ENCODE results near the gene ALDH1A1.

ALDH1A1 gene

DNA sequence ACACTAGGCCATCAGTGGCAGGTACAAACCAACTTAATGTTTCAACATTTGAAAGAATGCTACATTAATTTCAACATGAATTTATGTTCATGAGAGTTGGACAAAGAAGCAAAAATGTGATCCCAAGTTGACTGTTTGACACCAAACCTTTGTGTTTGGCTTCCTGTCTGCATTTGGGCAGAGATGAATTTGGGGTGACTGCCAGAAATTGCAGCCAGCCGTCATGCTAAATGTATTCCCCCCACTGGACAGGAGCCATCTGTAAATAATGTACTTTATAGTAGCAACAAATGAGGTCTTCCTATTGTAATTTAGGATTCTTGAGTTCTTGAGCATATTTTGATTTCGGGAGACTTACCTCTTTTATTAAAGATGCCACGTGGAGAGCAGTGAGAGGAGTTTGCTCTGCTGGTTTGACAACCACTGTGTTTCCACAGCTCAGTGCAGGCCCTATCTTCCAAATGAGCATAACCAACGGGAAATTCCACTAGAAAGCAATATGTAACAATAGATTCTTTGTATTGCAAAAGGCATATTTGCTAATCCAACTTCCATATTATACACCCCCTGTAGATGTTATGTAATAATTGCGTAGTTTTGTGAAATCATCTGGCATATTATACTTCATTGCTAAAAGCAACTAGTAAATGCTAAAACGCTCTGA is 27.6 kb downstream of the ALDH1A1 start:
- DNase-seq (ENCODE audit: low spot score) = no peak
- in situ Hi-C loops (cut with MboI; ENCODE audit: low sequenced_read_pairs, unreplicated experiment) = no loop called here
- no peak for TF ChIP-seq CTCF (IDR thresholded peaks at IDR 0.05; ENCODE audit: borderline replicate concordance, control extremely low read depth, extremely low read depth, insufficient read depth, missing control alignments)

- in situ Hi-C loops (cut with MboI; ENCODE audit: low sequenced_read_pairs, unreplicated experiment) = no loop called here
- no peak for DNase-seq (ENCODE audit: low spot score)
- no peak for TF ChIP-seq CTCF (IDR thresholded peaks at IDR 0.05; ENCODE audit: borderline replicate concordance, control extremely low read depth, extremely low read depth, insufficient read depth, missing control alignments)
These were observed 28.6 kb downstream of the ALDH1A1 start for GRCh38 chr9:72924154-72924790.

- in situ Hi-C loops (cut with MboI; ENCODE audit: low sequenced_read_pairs, unreplicated experiment) = no loop called here
- no peak for TF ChIP-seq CTCF (IDR thresholded peaks at IDR 0.05; ENCODE audit: borderline replicate concordance, control extremely low read depth, extremely low read depth, insufficient read depth, missing control alignments)
- no peak for DNase-seq (ENCODE audit: low spot score)
These were observed 29.8 kb downstream of the ALDH1A1 start for GRCh38 chr9:72923077-72923476.

GRCh38 chr9:72921888-72922654 is 30.8 kb downstream of the ALDH1A1 start:
- DNase-seq (ENCODE audit: low spot score) = no peak
- no peak for TF ChIP-seq CTCF (IDR thresholded peaks at IDR 0.05; ENCODE audit: borderline replicate concordance, control extremely low read depth, extremely low read depth, insufficient read depth, missing control alignments)
- in situ Hi-C loops (cut with MboI; ENCODE audit: low sequenced_read_pairs, unreplicated experiment) = no loop called here

- no peak for DNase-seq (ENCODE audit: low spot score)
- in situ Hi-C loops (cut with MboI; ENCODE audit: low sequenced_read_pairs, unreplicated experiment) = no loop called here
- no peak for TF ChIP-seq CTCF (IDR thresholded peaks at IDR 0.05; ENCODE audit: borderline replicate concordance, control extremely low read depth, extremely low read depth, insufficient read depth, missing control alignments)
These were observed 33.5 kb downstream of the ALDH1A1 start for GRCh38 chr9:72919246-72919945.

DNA sequence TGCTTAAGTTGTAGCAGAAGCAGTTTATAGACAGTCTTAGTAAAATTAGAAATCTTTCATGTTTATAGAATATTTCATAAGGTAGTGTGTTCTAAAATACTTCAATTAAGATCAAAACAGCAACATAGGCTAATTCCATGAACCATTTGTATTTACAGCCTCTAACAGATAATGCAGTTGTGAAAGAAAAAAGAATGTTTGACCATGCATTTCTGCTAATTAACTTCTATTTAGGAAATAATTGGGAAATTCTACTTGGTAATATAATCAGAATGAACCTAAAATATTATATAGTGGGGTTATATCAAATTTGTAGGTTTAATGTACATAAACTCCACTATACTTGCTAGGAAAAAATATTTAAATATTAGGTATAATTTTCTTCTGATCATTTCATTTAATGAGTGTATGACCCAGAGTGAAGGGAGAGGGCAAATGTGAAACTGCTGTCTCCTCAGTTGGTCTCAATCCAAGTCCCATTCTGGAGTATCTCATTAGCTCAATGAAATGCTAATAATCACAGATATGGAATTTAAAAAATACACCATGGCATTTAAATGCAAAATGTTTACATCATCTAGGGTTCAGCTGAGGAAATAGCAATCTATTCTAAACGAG is 34.9 kb downstream of the ALDH1A1 start:
- in situ Hi-C loops (cut with MboI; ENCODE audit: low sequenced_read_pairs, unreplicated experiment) = no loop called here
- DNase-seq (ENCODE audit: low spot score) = no peak
- TF ChIP-seq CTCF (IDR thresholded peaks at IDR 0.05; ENCODE audit: borderline replicate concordance, control extremely low read depth, extremely low read depth, insufficient read depth, missing control alignments) = no peak
